Esophagus squamous epithelium (tissue), 5 donors: Measurements from ENCODE around the gene PCDHA2. TPM values are rescaled to one million over a fixed set of nuclear protein-coding genes. Genes with fewer than 3 reads are reported as not detected.
"Not testable (repeated sequence)": the region's sequence is repeated elsewhere in the genome, so short reads cannot be mapped to it uniquely, and the experiment has no call there.

Source experiments
- DNase-seq: peaks from one replicate; lab custom pipeline; 2025; lab: John Stamatoyannopoulos, UW
- H3K27ac ChIP-seq, 4 donors: fragments of 200-600 bp; sonication (generic); one replicate each; pipeline ENCODE4 v1.5.1; 2016 to 2019; ENCODE audit warnings: mild to moderate bottlenecking in 1 of 4
- H3K27me3 ChIP-seq, 4 donors: fragments of 200-600 bp; sonication (generic); 1 replicate in 3 of 4; 2 replicates in 1 of 4; pipeline versions ENCODE4 v1.5.1 to v1.6.0; 2017 to 2021; ENCODE audit warnings: antibody characterized with exemption in 1 of 4
- H3K36me3 ChIP-seq, 3 donors: fragments of 200-600 bp; sonication (generic); one replicate each; pipeline ENCODE4 v1.5.1; 2016 to 2019
- H3K4me1 ChIP-seq, 3 donors: fragments of 200-600 bp; sonication (generic); one replicate each; pipeline ENCODE4 v1.5.1; 2017 to 2019
- H3K4me3 ChIP-seq, 4 donors: fragments of 200-600 bp; sonication (generic); 1 replicate in 3 of 4; 2 replicates in 1 of 4; pipeline ENCODE4 v1.5.1; 2016 to 2019; ENCODE audit warnings: mild to moderate bottlenecking in 2 of 4, moderate library complexity in 1 of 4
- H3K9me3 ChIP-seq, 3 donors: fragments of 200-600 bp; sonication (generic); one replicate each; pipeline ENCODE4 v1.5.1; 2016 to 2019
- POLR2A ChIP-seq, 4 donors: fragments of 450-650 bp; IDR thresholded peaks; one replicate each; pipeline ENCODE4 v1.6.1; 2017; ENCODE audit warnings: antibody characterized with exemption in 4 of 4, mild to moderate bottlenecking in 4 of 4, moderate library complexity in 3 of 4
- WGBS, 2 donors: methylation state at CpG; one replicate each; pipeline ENCODE4 v1.1.5; 2018; 5-methylcytosine and 5-hydroxymethylcytosine counted together
- intact Hi-C: fragments of 100-400 bp; cut with DNase I; formaldehyde crosslinking; loops from one replicate; pipeline ENCODE4 v1.15.0; 2022
- total RNA-seq, 4 donors: library from RNA; depleted of rRNA; stranded (reverse); fragments of >200 nt; gene quantifications; one replicate each; pipeline ENCODE4 v1.1.0, GENCODE V29; 2016
- TF ChIP-seq, protein P1 (sequence below), 6 experiments: fragments of 450-650 bp in 4 of 6; fragments of 200-600 bp in 2 of 6; sonication (generic) in 2 of 6; IDR thresholded peaks; one replicate each; pipeline ENCODE4 v1.5.1; 2016 to 2019; ENCODE audit warnings: antibody characterized with exemption in 6 of 6, mild to moderate bottlenecking in 4 of 6, moderate library complexity in 4 of 6
- donor health status: DM: yes; HTN: yes; CAD: no.

PCDHA2 gene
- total RNA-seq, 4 donors from 2014 or later = not detected

DNA sequence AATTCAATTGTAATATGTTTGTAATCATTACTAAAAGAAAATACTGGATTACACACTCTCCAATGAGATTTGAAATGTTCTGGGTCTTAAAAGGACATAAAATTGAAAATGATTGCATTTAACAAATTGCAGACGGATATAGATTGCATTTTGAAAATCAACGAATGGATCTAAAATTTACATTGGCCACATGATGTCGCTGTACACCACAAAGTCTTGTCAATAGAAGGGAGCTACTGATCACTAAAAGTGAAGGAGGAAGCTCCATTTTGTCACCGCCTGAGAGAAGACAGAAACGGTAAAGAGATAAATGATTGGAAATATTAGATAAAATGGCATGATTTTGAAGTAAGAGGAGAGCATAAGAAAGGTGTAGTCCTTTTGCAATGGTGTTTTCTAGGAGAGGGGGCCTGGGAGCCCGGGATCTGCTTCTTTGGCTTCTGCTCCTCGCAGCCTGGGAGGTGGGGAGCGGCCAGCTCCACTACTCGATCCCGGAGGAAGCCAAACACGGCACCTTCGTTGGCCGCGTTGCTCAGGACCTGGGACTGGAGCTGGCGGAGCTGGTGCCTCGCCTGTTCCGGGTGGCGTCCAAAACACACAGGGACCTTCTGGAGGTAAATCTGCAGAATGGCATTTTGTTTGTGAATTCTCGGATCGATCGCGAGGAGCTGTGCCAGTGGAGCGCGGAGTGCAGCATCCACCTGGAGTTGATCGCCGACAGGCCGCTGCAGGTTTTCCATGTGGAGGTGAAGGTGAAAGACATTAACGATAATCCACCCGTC, 8.6 kb upstream of the PCDHA2 start, which contains the start of gene PCDHA1:
PCDHA1 (plus strand) TSS at position 236 of the 782 bp plus-strand sequence.
- no peak within 1 kb of the TSS for H3K27ac ChIP-seq
- H3K27me3 ChIP-seq = peaks cover 0 to 38% (median 0%) of the 10 kb centered on the region in 4 donors
- TF ChIP-seq POLR2A (IDR thresholded peaks at IDR 0.05) = no peak
- 23 to 48% methylated on average over 21 to 29 of the region's 29 CpGs for WGBS, 2 donors
- intact Hi-C loops = no loop called here
- H3K36me3 ChIP-seq = no peaks in the 10 kb centered on the region
- no peaks in the 10 kb centered on the region for H3K4me1 ChIP-seq
- DNase-seq = no peak
- peaks cover 0 to 79% (median 43%) of the 10 kb centered on the region in 3 donors for H3K9me3 ChIP-seq
- H3K4me3 ChIP-seq = no peak within 1 kb of the TSS

DNA sequence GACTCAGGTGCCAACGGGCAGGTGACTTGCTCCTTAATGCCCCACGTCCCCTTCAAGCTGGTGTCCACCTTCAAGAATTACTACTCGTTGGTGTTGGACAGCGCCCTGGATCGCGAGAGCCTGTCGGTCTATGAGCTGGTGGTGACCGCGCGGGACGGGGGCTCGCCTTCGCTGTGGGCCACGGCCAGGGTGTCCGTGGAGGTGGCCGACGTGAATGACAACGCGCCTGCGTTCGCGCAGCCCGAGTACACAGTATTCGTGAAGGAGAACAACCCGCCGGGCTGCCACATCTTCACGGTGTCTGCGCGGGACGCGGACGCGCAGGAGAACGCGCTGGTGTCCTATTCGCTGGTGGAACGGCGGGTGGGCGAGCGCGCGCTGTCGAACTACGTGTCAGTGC, 7.2 kb upstream of the PCDHA2 start:
- intact Hi-C loops, H3K36me3 ChIP-seq, H3K4me1 ChIP-seq, H3K4me3 ChIP-seq, DNase-seq, H3K27ac ChIP-seq: not testable (repeated sequence)
- peaks cover 0 to 74% (median 34%) of the 10 kb centered on the region in 3 donors for H3K9me3 ChIP-seq
- H3K27me3 ChIP-seq = peaks cover 0 to 43% (median 0%) of the 10 kb centered on the region in 4 donors
- 35 to 78% methylated on average over 5 to 14 of the region's 44 CpGs for whole genome bisulfite sequencing, 2 donors

DNA sequence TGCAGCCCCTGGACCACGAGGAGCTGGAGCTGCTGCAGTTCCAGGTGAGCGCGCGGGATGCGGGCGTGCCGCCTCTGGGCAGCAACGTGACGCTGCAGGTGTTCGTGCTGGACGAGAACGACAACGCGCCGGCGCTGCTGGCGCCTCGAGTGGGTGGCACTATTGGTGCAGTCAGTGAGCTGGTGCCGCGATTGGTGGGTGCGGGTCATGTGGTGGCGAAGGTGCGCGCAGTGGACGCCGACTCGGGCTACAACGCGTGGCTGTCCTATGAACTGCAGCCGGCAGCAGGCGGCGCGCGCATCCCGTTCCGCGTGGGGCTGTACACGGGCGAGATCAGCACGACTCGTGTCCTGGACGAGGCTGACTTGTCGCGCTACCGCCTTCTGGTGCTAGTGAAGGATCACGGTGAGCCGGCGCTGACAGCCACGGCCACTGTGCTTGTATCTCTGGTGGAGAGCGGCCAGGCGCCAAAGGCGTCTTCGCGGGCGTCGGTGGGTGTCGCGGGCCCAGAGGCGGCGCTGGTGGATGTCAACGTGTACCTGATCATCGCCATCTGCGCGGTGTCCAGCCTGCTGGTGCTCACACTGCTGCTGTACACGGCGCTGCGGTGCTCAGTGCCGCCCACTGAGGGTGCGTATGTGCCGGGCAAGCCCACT, 6.7 kb upstream of the PCDHA2 start:
- DNase-seq, intact Hi-C loops, H3K27ac ChIP-seq, H3K4me1 ChIP-seq, H3K4me3 ChIP-seq, H3K36me3 ChIP-seq: not testable (repeated sequence)
- peaks cover 0 to 46% (median 0%) of the 10 kb centered on the region in 4 donors for H3K27me3 ChIP-seq
- 40 to 54% methylated on average over 6 of the region's 70 CpGs for WGBS, 2 donors
- H3K9me3 ChIP-seq = peaks cover 0 to 74% (median 30%) of the 10 kb centered on the region in 3 donors

DNA sequence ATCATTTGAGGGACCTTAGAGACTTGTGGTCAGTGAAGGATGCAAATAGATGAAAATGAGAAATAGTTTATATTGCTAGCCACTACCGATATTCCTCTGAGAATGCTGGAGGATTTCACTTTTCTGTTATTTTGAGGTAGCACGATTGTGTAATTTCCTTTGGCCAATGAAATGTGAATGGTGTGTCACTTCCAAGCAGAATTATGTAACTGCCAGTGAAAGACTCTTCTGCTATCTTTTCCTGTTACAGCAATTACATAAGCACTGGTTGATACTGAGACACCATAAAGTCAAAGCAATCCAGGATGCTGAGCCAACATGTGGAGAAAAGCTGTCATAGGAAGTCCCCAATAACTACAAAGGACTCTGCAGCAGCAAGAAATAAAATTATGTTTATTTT, 3.6 kb upstream of the PCDHA2 start:
- Histone ChIP-seq H3K36me3 (no peaks in the 10 kb centered on the region), H3K27ac (no peak overlapping the region), H3K9me3 (peaks cover 0 to 78% (median 43%) of the 10 kb centered on the region in 3 donors), H3K27me3 (peaks cover 0 to 61% (median 0%) of the 10 kb centered on the region in 4 donors), H3K4me3 (no peak overlapping the region), H3K4me1 (no peaks in the 10 kb centered on the region)
- DNase-seq = no peak
- intact Hi-C loops = no loop called here
- WGBS, 2 donors = 22 to 49% methylated on average over 2 of the region's 2 CpGs
- no peak for TF ChIP-seq POLR2A (IDR thresholded peaks at IDR 0.05)
- TF ChIP-seq, protein P1, sequence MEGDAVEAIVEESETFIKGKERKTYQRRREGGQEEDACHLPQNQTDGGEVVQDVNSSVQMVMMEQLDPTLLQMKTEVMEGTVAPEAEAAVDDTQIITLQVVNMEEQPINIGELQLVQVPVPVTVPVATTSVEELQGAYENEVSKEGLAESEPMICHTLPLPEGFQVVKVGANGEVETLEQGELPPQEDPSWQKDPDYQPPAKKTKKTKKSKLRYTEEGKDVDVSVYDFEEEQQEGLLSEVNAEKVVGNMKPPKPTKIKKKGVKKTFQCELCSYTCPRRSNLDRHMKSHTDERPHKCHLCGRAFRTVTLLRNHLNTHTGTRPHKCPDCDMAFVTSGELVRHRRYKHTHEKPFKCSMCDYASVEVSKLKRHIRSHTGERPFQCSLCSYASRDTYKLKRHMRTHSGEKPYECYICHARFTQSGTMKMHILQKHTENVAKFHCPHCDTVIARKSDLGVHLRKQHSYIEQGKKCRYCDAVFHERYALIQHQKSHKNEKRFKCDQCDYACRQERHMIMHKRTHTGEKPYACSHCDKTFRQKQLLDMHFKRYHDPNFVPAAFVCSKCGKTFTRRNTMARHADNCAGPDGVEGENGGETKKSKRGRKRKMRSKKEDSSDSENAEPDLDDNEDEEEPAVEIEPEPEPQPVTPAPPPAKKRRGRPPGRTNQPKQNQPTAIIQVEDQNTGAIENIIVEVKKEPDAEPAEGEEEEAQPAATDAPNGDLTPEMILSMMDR (IDR thresholded peaks at IDR 0.05) = no peak

DNA sequence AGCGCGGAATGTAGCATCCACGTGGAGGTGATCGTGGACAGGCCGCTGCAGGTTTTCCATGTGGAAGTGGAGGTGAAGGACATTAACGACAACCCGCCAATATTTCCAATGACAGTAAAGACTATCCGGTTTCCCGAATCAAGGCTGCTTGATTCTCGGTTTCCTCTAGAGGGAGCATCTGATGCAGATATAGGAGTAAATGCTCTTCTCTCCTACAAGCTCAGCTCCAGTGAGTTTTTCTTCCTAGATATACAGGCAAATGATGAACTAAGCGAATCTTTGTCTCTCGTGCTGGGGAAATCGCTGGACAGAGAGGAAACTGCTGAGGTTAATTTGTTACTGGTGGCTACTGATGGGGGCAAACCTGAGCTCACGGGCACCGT, 598 bp downstream of the PCDHA2 start:
- no peak overlapping the region for H3K27ac ChIP-seq
- DNase-seq = no peak
- TF ChIP-seq, protein P1 (IDR thresholded peaks at IDR 0.05) = no peak
- TF ChIP-seq POLR2A (IDR thresholded peaks at IDR 0.05) = no peak
- H3K4me3 ChIP-seq = peak overlapping the region in 1 of 4 donors; percentile 28
- no peaks in the 10 kb centered on the region for H3K4me1 ChIP-seq
- peaks cover 0 to 54% (median 33%) of the 10 kb centered on the region in 3 donors for H3K9me3 ChIP-seq
- peaks cover 0 to 29% (median 0%) of the 10 kb centered on the region in 4 donors for H3K27me3 ChIP-seq
- 29 to 39% methylated on average over 12 to 13 of the region's 15 CpGs for WGBS, 2 donors
- no peaks in the 10 kb centered on the region for H3K36me3 ChIP-seq
- intact Hi-C loops = no loop called here

DNA sequence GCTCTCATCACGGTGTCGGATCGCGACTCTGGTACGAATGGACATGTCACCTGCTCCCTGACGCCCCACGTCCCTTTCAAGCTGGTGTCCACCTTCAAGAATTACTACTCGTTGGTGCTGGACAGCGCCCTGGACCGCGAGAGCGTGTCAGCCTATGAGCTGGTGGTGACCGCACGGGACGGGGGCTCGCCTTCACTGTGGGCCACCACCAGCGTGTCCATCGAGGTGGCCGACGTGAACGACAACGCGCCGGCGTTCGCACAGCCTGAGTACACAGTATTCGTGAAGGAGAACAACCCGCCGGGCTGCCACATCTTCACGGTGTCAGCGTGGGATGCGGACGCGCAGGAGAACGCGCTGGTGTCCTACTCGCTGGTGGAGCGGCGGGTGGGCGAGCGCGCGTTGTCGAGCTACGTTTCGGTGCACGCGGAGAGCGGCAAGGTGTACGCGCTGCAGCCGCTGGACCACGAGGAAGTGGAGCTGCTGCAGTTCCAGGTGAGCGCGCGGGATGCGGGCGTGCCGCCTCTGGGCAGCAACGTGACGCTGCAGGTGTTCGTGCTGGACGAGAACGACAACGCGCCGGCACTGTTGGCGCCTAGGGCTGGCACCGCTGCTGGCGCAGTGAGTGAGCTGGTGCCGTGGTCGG, 1.5 kb downstream of the PCDHA2 start:
- H3K36me3 ChIP-seq, DNase-seq, intact Hi-C loops, H3K27ac ChIP-seq, H3K4me1 ChIP-seq, H3K4me3 ChIP-seq: not testable (repeated sequence)
- peaks cover 0 to 58% (median 39%) of the 10 kb centered on the region in 3 donors for H3K9me3 ChIP-seq
- peaks cover 0 to 32% (median 0%) of the 10 kb centered on the region in 4 donors for H3K27me3 ChIP-seq
- 75 to 78% methylated on average over 27 to 38 of the region's 72 CpGs for WGBS, 2 donors
